SIG-M5 treated with dmso at 0.1 percent for 504 hours (cell line): Measurements from ENCODE around the gene INPP5F.

ENCODE experiments used
- DNase-seq: peaks from one replicate; lab custom pipeline; 2025; ENCODE audit not compliant: unreplicated experiment; lab: John Stamatoyannopoulos, UW

Gene INPP5F

GRCh38 chr10:119815671-119816070, 89.8 kb downstream of the INPP5F start:
- DNase-seq, result no peak

GRCh38 chr10:119817991-119818888, 92.4 kb downstream of the INPP5F start:
- DNase-seq, result no peak

- no peak for DNase-seq
These were observed 93.0 kb downstream of the INPP5F start for GRCh38 chr10:119818889-119819270.

- DNase-seq, result no peak
These were observed 95.3 kb downstream of the INPP5F start for GRCh38 chr10:119821182-119821581.

GRCh38 chr10:119824299-119824698, 98.4 kb downstream of the INPP5F start:
- DNase-seq, result no peak

- no peak for DNase-seq
These were observed 100.9 kb downstream of the INPP5F start for GRCh38 chr10:119826771-119827170.

GRCh38 chr10:119827430-119827829, 101.6 kb downstream of the INPP5F start:
- no peak for DNase-seq

GRCh38 chr10:119829429-119829828, 103.6 kb downstream of the INPP5F start:
- no peak for DNase-seq

GRCh38 chr10:119830851-119831250, 105.0 kb downstream of the INPP5F start:
- no peak for DNase-seq

- no peak for DNase-seq
These were observed 105.8 kb downstream of the INPP5F start for GRCh38 chr10:119831656-119832055.

- DNase-seq, result no peak
These were observed 107.1 kb downstream of the INPP5F start for GRCh38 chr10:119832951-119833350.

GRCh38 chr10:119834188-119834587, 108.3 kb downstream of the INPP5F start:
- no peak for DNase-seq

GRCh38 chr10:119845656-119846055, 119.8 kb downstream of the INPP5F start:
- DNase-seq, result no peak

GRCh38 chr10:119849031-119849789, 123.4 kb downstream of the INPP5F start:
- DNase-seq, result no peak

- no peak for DNase-seq
These were observed 124.1 kb downstream of the INPP5F start for GRCh38 chr10:119849944-119850343.

GRCh38 chr10:119852277-119852676, 126.4 kb downstream of the INPP5F start:
- DNase-seq, result no peak

GRCh38 chr10:119852822-119853221, 127.0 kb downstream of the INPP5F start:
- no peak for DNase-seq

GRCh38 chr10:119853574-119853973, 127.7 kb downstream of the INPP5F start:
- DNase-seq, result no peak

GRCh38 chr10:119858063-119858462, 132.2 kb downstream of the INPP5F start:
- DNase-seq, result no peak

- peak; percentile 24 for DNase-seq
These were observed 133.8 kb downstream of the INPP5F start for GRCh38 chr10:119859420-119860258.
